H4 (cell line): ENCODE results near the gene SDC1. TPM values are rescaled to one million over a fixed set of nuclear protein-coding genes. Genes with fewer than 3 reads are reported as not detected.

Experiments
- DNase-seq: peaks from one replicate; pipeline ENCODE4 v3.0.0-alpha.2; 2015; ENCODE audit warnings: low spot score
- total RNA-seq: library from RNA; depleted of rRNA; stranded (reverse); fragments of >200 nt; shearing (Covaris generic); gene quantifications from 2 replicates; pipeline ENCODE4 v1.2.3, GENCODE V29; 2014

The SDC1 gene
- total RNA-seq, 1 experiment from 2014 or later: 29.0 TPM

GRCh38 chr2:20170704-20171250 lies 54.2 kb downstream of the SDC1 start:
- no peak for DNase-seq

- DNase-seq: no peak
Measured at GRCh38 chr2:20169796-20170703, 54.9 kb downstream of the SDC1 start.

- no peak for DNase-seq
Measured at GRCh38 chr2:20168727-20169696, 55.9 kb downstream of the SDC1 start.

GRCh38 chr2:20168048-20168726 lies 56.7 kb downstream of the SDC1 start:
- no peak for DNase-seq

GRCh38 chr2:20167356-20167755 lies 57.6 kb downstream of the SDC1 start:
- no peak for DNase-seq

- no peak for DNase-seq
Measured at GRCh38 chr2:20165677-20166509, 59.0 kb downstream of the SDC1 start.

- DNase-seq: no peak
Measured at GRCh38 chr2:20164734-20165478, 60.0 kb downstream of the SDC1 start.

GRCh38 chr2:20164061-20164733 lies 60.7 kb downstream of the SDC1 start:
- no peak for DNase-seq

- no peak for DNase-seq
Measured at GRCh38 chr2:20159411-20160070, 65.4 kb downstream of the SDC1 start.

- no peak for DNase-seq
Measured at GRCh38 chr2:20157193-20157891, 67.6 kb downstream of the SDC1 start.

GRCh38 chr2:20156836-20157192 lies 68.1 kb downstream of the SDC1 start:
- DNase-seq: no peak

GRCh38 chr2:20156076-20156759 lies 68.7 kb downstream of the SDC1 start:
- DNase-seq: no peak

GRCh38 chr2:20153131-20153851 lies 71.6 kb downstream of the SDC1 start:
- no peak for DNase-seq

- DNase-seq: no peak
Measured at GRCh38 chr2:20150806-20151571, 73.9 kb downstream of the SDC1 start.
